SU-DHL-6 (cell line): ENCODE data around the gene GANAB.
A peak's percentile ranks its signal among the peaks of the same experiment; 100 is the strongest.

Experiments
- H2AFZ ChIP-seq: fragments of 200-600 bp; sonication (generic); 2 replicates; pipeline ENCODE4 v1.6.1; 2014; ENCODE audit warnings: low read depth, mild to moderate bottlenecking, moderate library complexity, mixed read lengths, antibody characterized with exemption, low read length; ENCODE audit not compliant: severe bottlenecking
- H3F3A ChIP-seq: fragments of 200-600 bp; shearing (Covaris generic); 2 replicates; pipeline ENCODE4 v1.6.0; 2016; ENCODE audit warnings: antibody characterized with exemption, mild to moderate bottlenecking; ENCODE audit not compliant: insufficient read depth
- H3K27ac ChIP-seq: fragments of 200-600 bp; sonication (generic); 2 replicates; pipeline ENCODE4 v1.5.1; 2016; ENCODE audit warnings: low read depth, mild to moderate bottlenecking, low read length, moderate library complexity, mixed read lengths
- H3K27me3 ChIP-seq: fragments of 200-600 bp; sonication (generic), shearing (Covaris generic); 2 replicates; pipeline ENCODE4 v1.6.0; 2014; ENCODE audit warnings: mild to moderate bottlenecking, low read length
- H3K36me3 ChIP-seq: fragments of 200-600 bp; sonication (generic); 2 replicates; pipeline ENCODE4 v1.6.1; 2014; ENCODE audit warnings: mild to moderate bottlenecking, low read length, mixed read lengths
- H3K4me2 ChIP-seq: fragments of 300-600, 200-600 bp; shearing (Covaris generic), sonication (generic); 2 replicates; pipeline ENCODE4 v1.6.0; 2014; ENCODE audit warnings: low read length, low read depth, mild to moderate bottlenecking; ENCODE audit not compliant: poor library complexity, severe bottlenecking
- H3K4me3 ChIP-seq: fragments of 200-600 bp; sonication (generic); 2 replicates; pipeline ENCODE4 v1.5.1; 2014; ENCODE audit warnings: antibody characterized with exemption, low read length, mild to moderate bottlenecking, mixed read lengths; ENCODE audit not compliant: insufficient read depth, poor library complexity, severe bottlenecking
- H3K79me2 ChIP-seq: fragments of 200-600 bp; sonication (generic); 2 replicates; pipeline ENCODE4 v1.6.1; 2014; ENCODE audit warnings: mild to moderate bottlenecking, low read length, moderate library complexity; ENCODE audit not compliant: insufficient read depth
- H3K9ac ChIP-seq: fragments of 200-600 bp; sonication (generic); 2 replicates; pipeline ENCODE4 v1.7.0; 2014; ENCODE audit warnings: mild to moderate bottlenecking, low read length
- H3K9me2 ChIP-seq: fragments of 200-600 bp; sonication (generic); replicated peaks from 2 replicates; pipeline ENCODE4 v1.6.1; 2014; ENCODE audit warnings: low read length; ENCODE audit not compliant: insufficient read depth
- H3K9me3 ChIP-seq: fragments of 200-600 bp; sonication (generic); 2 replicates; pipeline ENCODE4 v1.6.1; 2014; ENCODE audit warnings: low read length, mixed read lengths; ENCODE audit not compliant: insufficient read depth
- H4K20me1 ChIP-seq: fragments of 200-600 bp; sonication (generic); 2 replicates; pipeline ENCODE4 v1.6.1; 2014; ENCODE audit warnings: low read depth, mild to moderate bottlenecking, antibody characterized with exemption, low read length, moderate library complexity, mixed read lengths
- CTCF ChIP-seq: fragments of 200-600 bp; sonication (generic); IDR thresholded peaks from one replicate; pipeline ENCODE4 v1.5.1; 2017; ENCODE audit warnings: antibody characterized with exemption, mild to moderate bottlenecking, low read length, moderate library complexity; ENCODE audit not compliant: insufficient read depth, poor library complexity, severe bottlenecking
- EZH2phosphoT487 ChIP-seq: fragments of 200-600 bp; sonication (generic), shearing (Covaris generic); conservative IDR thresholded peaks from 2 replicates; pipeline ENCODE4 v1.6.1; 2018; ENCODE audit warnings: mild to moderate bottlenecking, antibody characterized with exemption, low read length, moderate library complexity, mixed read lengths

The GANAB gene

GRCh38 chr11:62599901-62600300 lies 46.5 kb downstream of the GANAB start:
- peak overlapping the region; percentile 88 for H3K4me3 ChIP-seq
- TF ChIP-seq CTCF (no peak), EZH2phosphoT487 (no peak)
- peaks cover 28% of the 10 kb centered on the region for H3F3A ChIP-seq
- H4K20me1 ChIP-seq, result no peaks in the 10 kb centered on the region
- H3K4me2 ChIP-seq, result peak overlapping the region; percentile 90
- H3K9me3 ChIP-seq, result no peaks in the 10 kb centered on the region
- peaks cover 18% of the 10 kb centered on the region; the same call in 1 of the 2 replicates for H3K36me3 ChIP-seq
- H3K79me2 ChIP-seq, result peaks cover 33% of the 10 kb centered on the region
- H3K9me2 ChIP-seq, result no peaks in the 10 kb centered on the region
- peak overlapping the region; percentile 99 for H3K9ac ChIP-seq
- peak overlapping the region; percentile 84 for H3K27ac ChIP-seq
- H2AFZ ChIP-seq, result no peak overlapping the region
- no peaks in the 10 kb centered on the region for H3K27me3 ChIP-seq

- H3K27me3 ChIP-seq, result no peaks in the 10 kb centered on the region
- H3K4me2 ChIP-seq, result peak overlapping the region; percentile 90
- no peak for TF ChIP-seq CTCF
- TF ChIP-seq EZH2phosphoT487, result no peak
- H3K9me3 ChIP-seq, result no peaks in the 10 kb centered on the region
- peaks cover 18% of the 10 kb centered on the region; the same call in 1 of the 2 replicates for H3K36me3 ChIP-seq
- H3K27ac ChIP-seq, result peak overlapping the region; percentile 84
- peak overlapping the region; percentile 5; the same call in 1 of the 2 replicates for H3K9ac ChIP-seq
- H3F3A ChIP-seq, result peaks cover 34% of the 10 kb centered on the region
- peaks cover 33% of the 10 kb centered on the region for H3K79me2 ChIP-seq
- H3K4me3 ChIP-seq, result peak overlapping the region; percentile 20
- no peaks in the 10 kb centered on the region for H4K20me1 ChIP-seq
- no peak overlapping the region for H2AFZ ChIP-seq
- no peaks in the 10 kb centered on the region for H3K9me2 ChIP-seq
Observed at GRCh38 chr11:62599069-62599696, 47.2 kb downstream of the GANAB start.

GRCh38 chr11:62595124-62595523 lies 51.3 kb downstream of the GANAB start:
- Histone ChIP-seq H3K27me3 (no peaks in the 10 kb centered on the region), H4K20me1 (no peaks in the 10 kb centered on the region), H3F3A (peaks cover 40% of the 10 kb centered on the region), H3K9ac (no peak overlapping the region), H3K9me3 (no peaks in the 10 kb centered on the region), H3K4me3 (no peak overlapping the region), H3K36me3 (peaks cover 17% of the 10 kb centered on the region; the same call in 1 of the 2 replicates), H3K79me2 (peaks cover 28% of the 10 kb centered on the region), H3K4me2 (no peak overlapping the region), H2AFZ (no peak overlapping the region), H3K9me2 (no peaks in the 10 kb centered on the region), H3K27ac (no peak overlapping the region)
- TF ChIP-seq CTCF (no peak), EZH2phosphoT487 (no peak)
